KBM-7 (cell line): Measurements from ENCODE around the gene MFSD6L.
A peak's percentile ranks its signal among the peaks of the same experiment; 100 is the strongest.

ENCODE experiments used
- DNase-seq: peaks from one replicate; pipeline ENCODE4 v3.0.0-alpha.2; 2015
- in situ Hi-C: fragments of 300-500 bp; cut with MboI; formaldehyde crosslinking; loops from 2 replicates; pipeline ENCODE4 v1.14.3; 2020; ENCODE audit warnings: low sequenced_read_pairs, low pct_unique_long_range_greater_than_20kb, mixed read lengths

The MFSD6L gene

GRCh38 chr17:8755590-8756255 is 43.4 kb downstream of the MFSD6L start:
- in situ Hi-C loops: loop anchor here (25.0 kb wide), 1 partner anchor 668 kb away; the partner anchor contains the start of gene ALOX12B
- no peak for DNase-seq

- in situ Hi-C loops: loop anchor here (25.0 kb wide), 1 partner anchor 668 kb away; the partner anchor contains the start of gene ALOX12B
- DNase-seq: no peak
Observed at GRCh38 chr17:8754890-8755289, 44.3 kb downstream of the MFSD6L start.

- in situ Hi-C loops: loop anchor here (25.0 kb wide), 1 partner anchor 667 kb away; the partner anchor contains the start of gene ALOX12B
- peak; percentile 51 for DNase-seq
Observed at GRCh38 chr17:8753976-8754440, 45.2 kb downstream of the MFSD6L start.

- no peak for DNase-seq
- in situ Hi-C loops: loop anchor here (25.0 kb wide), 1 partner anchor 666 kb away; the partner anchor contains the start of gene ALOX12B
Observed at GRCh38 chr17:8753136-8753975, 45.8 kb downstream of the MFSD6L start.

GRCh38 chr17:8749616-8750015 is 49.5 kb downstream of the MFSD6L start:
- no peak for DNase-seq
- in situ Hi-C loops: loop anchor here (25.0 kb wide), 1 partner anchor 662 kb away; the partner anchor contains the start of gene ALOX12B

- in situ Hi-C loops: no loop called here
- no peak for DNase-seq
Observed at GRCh38 chr17:8747742-8748141, 51.4 kb downstream of the MFSD6L start.
